Measurements from ENCODE around the gene SUN1. TPM values are rescaled to one million over a fixed set of nuclear protein-coding genes. Genes with fewer than 3 reads are reported as not detected.

SUN1 gene
- total and polyA plus RNA-seq, 10 of the 15 experiments (the other 5 are each of a cell fraction or from before 2014, with no cell fraction given), result 27.8 to 107 (median 65.8) TPM

GRCh38 chr7:915291-916218 lies 83.3 kb downstream of the SUN1 start:
- no TSS peak for BruUV-seq (replicated peaks)
- ChIA-PET SMC1A (ENCODE audit: uncharacterized antibody, unreplicated experiment) (no interaction called here), POLR2A (no interaction called here), RAD21 (ENCODE audit: unreplicated experiment) (no interaction called here), CTCF (no interaction called here)
- FAIRE-seq, result no peak
- Histone ChIP-seq H3K4me2 (ENCODE audit: control insufficient read depth, insufficient read depth) (no peak overlapping the region), H2AFZ (ENCODE audit: control insufficient read depth, low read depth, low read length) (no peak overlapping the region), H4K20me1 (ENCODE audit: control insufficient read depth, insufficient read depth) (no peaks in the 10 kb centered on the region), H3K27me3 (replicated peaks in 1 of 2; ENCODE audit: control insufficient read depth in 2 of 2, insufficient read depth in 2 of 2, low read length in 1 of 2) (no peaks in the 10 kb centered on the region), H3K4me3 (no peak overlapping the region), H3K9me3 (replicated peaks; ENCODE audit: control insufficient read depth, insufficient read depth, low read length) (no peaks in the 10 kb centered on the region), H3K36me3 (ENCODE audit: control insufficient read depth in 2 of 2, insufficient read depth in 2 of 2, low read length in 1 of 2) (peaks cover 0 to 6% of the 10 kb centered on the region in 2 experiments; a peak in 3 of 4 replicates), H3K4me1 (ENCODE audit: control insufficient read depth, insufficient read depth, low read length) (peaks cover 3% of the 10 kb centered on the region), H3K27ac (ENCODE audit: control insufficient read depth, insufficient read depth) (no peak overlapping the region), H3K79me2 (ENCODE audit: control insufficient read depth, insufficient read depth, low read length) (no peaks in the 10 kb centered on the region), H3K9ac (ENCODE audit: control insufficient read depth, insufficient read depth, low read length) (no peak overlapping the region)
- 80% methylated on average over 37 of the region's 43 CpGs for WGBS (ENCODE audit: insufficient coverage, insufficient replicate concordance, low lambda C conversion rate, missing lambda C conversion rate)
- in situ Hi-C loops (cut with MboI) (no loop called here), intact Hi-C loops (cut with micrococcal nuclease; ENCODE audit: unreplicated experiment) (no loop called here)
- no peak for ATAC-seq
- DNase-seq (ENCODE audit: low read depth, low spot score), result no peak
- TF ChIP-seq TCF3 (IDR thresholded peaks at IDR 0.05; ENCODE audit: borderline replicate concordance, insufficient read depth, low read depth, low read length) (no peak), MYC (IDR thresholded peaks at IDR 0.05; ENCODE audit: insufficient read depth, insufficient read length, insufficient replicate concordance, low read length, severe bottlenecking) (no peak), FOXM1 (IDR thresholded peaks at IDR 0.05; ENCODE audit: low read depth, low read length) (no peak), POLR2AphosphoS5 (IDR thresholded peaks at IDR 0.05; ENCODE audit: low read length) (no peak), EZH2 (IDR thresholded peaks at IDR 0.05; ENCODE audit: borderline replicate concordance, control insufficient read depth, low read depth, low read length) (no peak), DPF2 (IDR thresholded peaks at IDR 0.05) (no peak), TAF1 (IDR thresholded peaks at IDR 0.05; ENCODE audit: borderline replicate concordance, low read depth, low read length) (no peak), RFX5 (IDR thresholded peaks at IDR 0.05; ENCODE audit: low read depth, low read length) (no peak), MEF2B (IDR thresholded peaks at IDR 0.05; ENCODE audit: partially characterized antibody, poor library complexity, severe bottlenecking) (no peak), BCLAF1 (IDR thresholded peaks at IDR 0.05) (no peak), CUX1 (IDR thresholded peaks at IDR 0.05; ENCODE audit: insufficient replicate concordance, low read depth, low read length) (no peak), EP300 (IDR thresholded peaks at IDR 0.05; ENCODE audit: borderline replicate concordance in 1 of 2, control insufficient read depth in 1 of 2, low read depth in 2 of 2, low read length in 2 of 2) (no peak)
